Astrocyte of the hippocampus (primary cell): ENCODE data around the gene CNR2.
"Not testable (repeated sequence)": the region's sequence is repeated elsewhere in the genome, so short reads cannot be mapped to it uniquely, and the experiment has no call there.

Source experiments
- DNase-seq: peaks from one replicate; pipeline ENCODE4 v3.0.0; 2011; ENCODE audit warnings: low read depth, low spot score

CNR2 gene

DNA sequence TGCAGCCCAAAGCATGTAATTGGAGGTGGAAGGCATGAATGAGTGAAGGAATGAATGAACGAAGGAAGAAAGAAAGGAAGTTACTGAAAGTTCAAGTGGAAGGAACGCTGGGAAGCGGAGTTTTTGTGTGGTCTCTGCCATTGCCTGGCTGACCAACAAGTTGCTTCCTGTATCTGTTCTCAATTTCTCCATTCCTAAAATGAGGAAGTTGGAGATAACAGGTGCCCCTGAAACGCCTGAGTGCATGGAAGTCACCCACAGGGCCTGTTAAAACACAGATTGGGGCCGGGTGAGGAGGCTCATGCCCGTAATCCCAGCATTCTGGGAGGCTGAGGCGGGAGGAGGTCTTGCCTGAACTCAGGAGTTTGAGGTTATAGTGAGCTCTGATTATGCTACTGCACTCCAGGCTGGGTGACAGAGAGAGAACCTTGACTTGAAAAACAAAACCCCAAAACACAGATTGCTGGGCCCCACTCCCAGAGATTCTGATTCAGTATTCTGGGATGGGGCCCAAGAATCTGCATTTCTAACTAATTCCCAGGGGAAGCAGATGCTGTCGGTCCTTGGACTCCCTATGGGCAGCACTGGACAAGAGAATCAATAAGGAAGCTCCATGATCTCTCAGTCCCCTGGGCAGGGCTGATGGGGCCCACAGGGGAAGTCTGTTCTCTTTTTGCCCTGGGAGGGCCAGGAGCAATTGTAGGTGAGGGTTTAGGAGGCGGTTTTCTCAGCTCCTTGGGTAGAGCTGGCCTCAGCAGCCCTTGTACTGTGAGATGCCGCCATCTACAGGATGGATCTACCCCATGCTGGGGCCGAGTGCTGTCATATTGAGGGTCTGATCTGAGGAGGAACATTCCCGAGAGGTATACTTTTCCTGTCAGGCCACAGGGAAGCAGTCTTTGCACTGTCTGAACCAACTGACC lies 3.3 kb upstream of the CNR2 start:
- DNase-seq: peak; percentile 87

DNA sequence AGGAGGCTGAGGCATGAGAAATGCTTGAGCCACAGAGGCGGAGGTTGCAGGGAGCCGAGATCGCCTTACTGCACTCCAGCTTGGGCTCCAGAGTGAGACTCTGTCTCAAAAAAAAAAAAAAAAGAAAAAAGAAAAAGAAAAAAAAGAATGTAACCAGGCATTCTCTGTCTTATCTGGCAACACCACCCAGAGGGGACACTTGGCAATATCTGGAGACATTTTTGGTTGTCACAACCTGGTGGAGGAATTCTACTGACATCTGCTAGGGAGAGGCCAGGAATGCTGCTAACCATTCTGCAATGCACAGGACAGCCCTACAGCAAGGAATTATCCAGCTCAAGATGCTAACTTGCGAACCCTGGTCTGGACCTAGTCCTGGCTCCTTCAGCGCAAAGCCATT lies 2.3 kb upstream of the CNR2 start:
- no peak for DNase-seq

DNA sequence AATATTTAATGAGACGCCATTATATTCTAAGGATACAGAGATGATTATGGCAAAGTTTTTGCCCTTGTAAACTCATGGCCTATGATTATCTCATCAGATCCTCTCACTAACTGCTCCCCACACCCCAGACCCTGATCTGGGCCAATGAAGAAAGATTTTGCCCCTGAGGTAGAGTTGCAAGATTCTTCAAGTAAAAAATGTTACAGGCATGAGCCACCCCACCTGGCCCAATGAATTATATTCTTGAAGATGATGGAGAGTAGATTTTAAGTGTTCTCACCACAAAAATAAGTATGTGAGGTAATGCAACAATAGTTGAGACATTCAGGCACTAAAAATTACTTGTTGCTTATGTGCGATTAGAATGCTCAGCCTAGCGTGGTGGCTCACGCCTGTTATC lies 1.8 kb upstream of the CNR2 start:
- DNase-seq: no peak

DNA sequence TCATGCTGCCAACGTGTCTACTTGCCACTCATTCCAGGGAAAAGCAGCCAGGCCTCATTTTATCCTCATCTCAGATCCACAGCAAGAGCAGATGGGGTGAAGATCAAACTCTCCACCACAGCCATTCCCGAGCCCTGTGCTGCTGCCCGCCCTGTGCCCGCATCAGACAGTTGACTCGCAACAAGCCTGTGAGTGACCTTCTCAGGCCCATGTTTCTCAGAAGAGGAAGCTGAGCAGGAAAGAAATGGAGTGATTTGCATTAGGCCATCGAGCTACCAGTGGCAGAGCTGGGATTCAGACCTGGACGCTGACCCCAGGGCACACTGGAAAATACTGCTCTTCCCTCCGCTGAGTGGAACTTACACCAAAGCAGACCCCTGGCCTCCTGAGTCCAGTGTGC lies 1.2 kb downstream of the CNR2 start:
- DNase-seq: no peak

DNA sequence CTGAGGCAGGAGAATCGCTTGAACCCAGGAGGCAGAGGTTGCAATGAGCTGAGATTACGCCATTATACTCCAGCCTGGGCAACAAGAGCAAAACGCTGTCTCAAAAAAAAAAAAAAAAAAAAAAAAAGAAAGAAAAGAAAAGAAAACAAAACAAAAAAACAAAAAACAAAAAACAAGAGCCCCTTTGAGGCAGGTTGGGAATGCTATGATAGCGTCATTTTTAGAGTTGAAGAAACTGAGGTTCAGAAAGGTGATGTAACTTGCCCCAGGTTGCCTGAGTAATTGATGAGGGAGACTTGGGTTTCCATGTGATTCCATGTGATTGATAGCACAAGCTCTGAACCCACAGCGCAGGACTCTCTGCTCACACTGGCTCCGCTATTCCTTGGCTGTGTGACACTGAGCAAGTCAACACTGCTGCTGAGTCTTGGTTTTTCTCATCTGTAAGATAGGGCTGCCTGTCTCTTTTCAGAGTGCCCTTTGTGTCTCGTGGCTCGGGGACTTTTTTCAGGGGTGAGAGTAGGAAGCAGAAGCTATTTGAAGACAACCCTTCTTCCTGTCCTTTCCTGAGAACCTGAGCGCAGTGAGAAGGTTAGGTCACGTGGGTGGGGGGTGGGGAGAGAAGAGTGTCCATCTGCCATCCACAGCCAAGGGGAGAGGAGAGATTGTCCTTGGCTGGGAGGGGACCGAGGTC lies 2.5 kb downstream of the CNR2 start:
- no peak for DNase-seq

DNA sequence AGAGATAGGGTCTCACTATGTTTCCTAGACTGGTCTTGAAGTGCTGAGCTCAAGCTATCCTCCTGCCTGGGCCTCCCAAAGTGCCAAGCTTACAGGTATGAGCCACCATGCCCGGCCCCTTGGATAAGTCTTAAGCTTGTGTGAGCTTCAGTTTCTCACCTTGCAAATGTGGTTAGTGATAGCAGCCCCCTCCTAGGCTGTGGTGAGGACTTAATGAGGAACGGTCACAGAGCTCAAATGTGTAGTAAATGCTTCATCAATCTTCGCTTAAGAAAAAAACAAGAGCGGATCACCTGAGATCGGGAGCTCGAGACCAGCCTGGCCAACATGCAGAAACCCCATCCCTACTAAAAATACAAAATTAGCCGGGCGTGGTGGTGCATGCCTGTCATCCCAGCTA lies 3.0 kb downstream of the CNR2 start:
- DNase-seq: no peak

DNA sequence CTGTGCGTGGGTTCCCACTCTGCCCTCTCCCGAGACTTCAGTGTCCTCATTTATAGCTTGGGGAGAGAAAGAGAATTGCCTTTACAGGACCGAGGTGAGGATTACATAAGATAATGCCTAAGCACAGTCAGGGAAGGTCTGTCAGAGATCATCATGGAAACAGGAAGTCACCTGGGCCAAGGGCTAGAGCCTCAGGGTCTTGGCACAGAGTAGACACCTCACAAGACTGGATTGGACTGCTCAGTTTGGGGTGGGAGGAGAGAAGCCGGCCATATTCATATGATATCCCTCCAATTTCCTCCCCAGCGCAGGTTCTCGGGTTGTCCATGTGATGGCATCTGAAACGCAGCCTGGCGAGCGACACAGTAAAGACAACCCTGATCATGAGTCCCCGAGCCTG lies 3.8 kb downstream of the CNR2 start:
- DNase-seq: no peak

DNA sequence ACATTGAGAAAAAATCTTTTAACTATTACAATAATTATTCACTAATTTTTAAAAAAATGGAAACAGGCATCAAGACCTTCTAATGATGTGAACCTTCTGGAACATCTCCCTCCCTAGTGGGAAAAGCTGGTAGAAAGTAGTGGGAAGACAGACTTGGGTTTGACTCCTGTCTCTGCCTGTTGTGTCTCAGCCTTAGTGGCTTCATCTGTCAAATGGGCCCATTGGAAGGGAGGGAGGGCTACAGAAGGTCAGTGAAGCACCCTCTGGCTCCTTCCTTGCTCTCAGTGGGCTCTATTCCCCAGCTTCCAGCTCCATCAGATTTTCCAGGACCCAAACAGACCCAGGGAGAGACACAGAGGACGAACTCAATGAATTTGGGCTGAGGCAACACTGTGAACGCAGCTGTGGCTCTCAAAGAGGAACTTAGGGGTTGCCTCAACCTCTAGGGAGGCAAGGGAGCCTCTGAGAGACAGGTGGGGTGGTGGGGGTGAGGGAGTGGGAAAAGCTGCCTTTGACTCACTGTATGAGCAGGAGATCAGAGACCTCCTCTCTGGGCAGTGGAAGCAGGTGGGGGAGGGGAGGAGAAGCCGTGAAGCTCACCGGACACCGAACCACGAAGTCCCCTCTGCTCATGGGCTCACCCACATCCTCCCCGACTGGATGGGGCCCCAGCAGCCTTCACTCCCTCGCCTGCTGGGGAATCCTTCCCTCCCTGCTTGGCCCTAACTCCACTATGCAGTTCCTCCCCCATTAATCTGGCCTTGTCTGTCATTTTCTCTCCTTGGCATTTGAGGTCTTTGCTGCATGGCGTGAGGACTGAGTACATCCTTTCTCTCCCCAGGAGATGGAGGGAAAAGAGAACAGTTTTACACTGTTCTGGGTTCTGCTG lies 4.5 kb downstream of the CNR2 start:
- DNase-seq: no peak

DNA sequence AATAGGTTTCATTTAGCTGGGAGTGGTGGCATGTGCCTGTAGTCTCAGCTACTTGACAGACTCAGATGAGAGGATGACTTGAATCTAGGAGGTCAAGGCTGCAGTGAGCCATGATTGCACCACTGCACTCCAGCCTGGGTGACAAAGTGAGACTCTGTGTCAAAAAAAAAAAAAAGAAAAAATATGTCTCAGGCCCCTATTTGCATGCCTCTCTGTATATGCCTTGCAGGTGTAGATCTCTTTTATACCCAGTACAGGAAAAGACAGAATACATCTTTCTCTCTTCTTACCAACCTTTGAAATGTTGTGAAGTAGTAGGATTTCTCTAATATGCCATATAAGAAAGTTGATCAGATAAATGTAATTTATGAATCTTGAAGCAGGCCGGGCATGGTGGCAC lies 6.4 kb downstream of the CNR2 start:
- DNase-seq: no peak

DNA sequence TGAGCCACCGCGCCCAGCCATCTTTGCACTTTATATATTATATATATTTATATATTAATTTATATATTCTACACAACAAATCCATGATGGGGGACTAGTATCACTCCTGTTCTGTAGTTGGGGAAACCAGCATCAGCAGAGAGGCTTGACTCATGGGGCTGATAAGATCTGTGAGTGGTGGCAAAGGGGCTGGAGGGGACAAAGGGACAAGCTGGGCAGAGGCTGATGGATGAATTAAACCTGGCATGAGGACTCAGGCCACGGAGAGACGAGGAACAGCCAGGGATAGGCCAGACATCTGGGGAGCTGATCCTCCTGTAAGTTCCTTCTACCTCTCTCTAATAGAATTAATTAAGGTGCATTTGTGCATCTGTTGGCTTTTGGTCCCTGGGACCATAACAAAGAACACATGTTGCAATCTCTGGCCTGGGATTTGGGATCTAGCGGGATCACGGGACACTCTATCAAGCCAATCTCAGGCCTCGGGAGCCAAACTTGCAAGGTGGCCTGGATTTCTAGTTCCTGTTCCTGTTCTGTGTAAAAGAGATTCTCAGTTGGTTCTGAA lies 7.6 kb downstream of the CNR2 start:
- no peak for DNase-seq

DNA sequence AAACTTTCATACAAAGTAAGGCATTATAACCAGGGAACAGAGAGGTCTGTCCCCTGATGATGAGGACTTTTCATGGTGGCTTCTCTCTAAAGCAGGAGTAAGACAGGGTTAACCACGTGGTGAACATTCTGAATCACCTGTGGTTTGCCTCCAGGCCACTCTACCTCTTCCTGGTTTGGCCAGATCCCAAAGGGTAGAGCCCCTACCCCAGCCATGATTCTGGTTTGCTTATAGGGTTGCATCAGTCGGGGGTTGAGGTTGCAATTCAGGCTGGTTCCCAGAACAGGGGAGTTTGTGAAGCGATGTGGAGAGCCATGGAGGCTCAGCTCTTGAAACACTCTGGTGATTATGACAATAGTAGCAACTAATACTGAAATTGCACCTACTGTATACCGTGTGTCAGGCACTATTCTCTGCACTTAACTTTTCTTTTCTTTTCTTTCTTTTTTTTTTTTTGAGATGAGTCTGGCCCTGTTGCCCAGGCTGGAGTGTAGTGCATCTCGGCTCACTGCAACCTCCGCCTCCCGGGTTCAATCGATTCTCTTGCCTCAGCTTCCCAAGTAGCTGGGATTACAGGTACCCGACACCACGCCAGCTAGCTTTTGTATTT lies 8.3 kb downstream of the CNR2 start:
- DNase-seq: no peak

DNA sequence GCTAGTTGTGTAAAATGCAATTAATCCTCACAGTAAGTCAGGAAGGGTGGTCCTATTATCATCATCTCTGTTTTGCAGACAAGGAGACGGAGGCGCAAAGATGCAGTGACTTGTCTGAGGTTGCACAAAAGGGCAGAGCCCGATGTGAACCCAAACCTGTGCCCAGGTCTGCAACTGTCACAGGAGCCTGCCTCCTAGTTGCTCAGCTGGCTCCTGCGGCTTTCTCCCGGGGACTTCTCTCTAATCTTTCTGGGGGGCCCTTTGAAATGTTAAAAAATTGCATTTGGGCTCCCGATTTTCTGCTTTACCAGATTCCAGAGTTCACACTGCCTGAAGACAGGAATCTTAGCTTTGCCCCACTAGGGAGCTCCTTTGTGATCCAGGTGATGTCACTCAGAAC lies 9.4 kb downstream of the CNR2 start:
- DNase-seq: no peak

DNA sequence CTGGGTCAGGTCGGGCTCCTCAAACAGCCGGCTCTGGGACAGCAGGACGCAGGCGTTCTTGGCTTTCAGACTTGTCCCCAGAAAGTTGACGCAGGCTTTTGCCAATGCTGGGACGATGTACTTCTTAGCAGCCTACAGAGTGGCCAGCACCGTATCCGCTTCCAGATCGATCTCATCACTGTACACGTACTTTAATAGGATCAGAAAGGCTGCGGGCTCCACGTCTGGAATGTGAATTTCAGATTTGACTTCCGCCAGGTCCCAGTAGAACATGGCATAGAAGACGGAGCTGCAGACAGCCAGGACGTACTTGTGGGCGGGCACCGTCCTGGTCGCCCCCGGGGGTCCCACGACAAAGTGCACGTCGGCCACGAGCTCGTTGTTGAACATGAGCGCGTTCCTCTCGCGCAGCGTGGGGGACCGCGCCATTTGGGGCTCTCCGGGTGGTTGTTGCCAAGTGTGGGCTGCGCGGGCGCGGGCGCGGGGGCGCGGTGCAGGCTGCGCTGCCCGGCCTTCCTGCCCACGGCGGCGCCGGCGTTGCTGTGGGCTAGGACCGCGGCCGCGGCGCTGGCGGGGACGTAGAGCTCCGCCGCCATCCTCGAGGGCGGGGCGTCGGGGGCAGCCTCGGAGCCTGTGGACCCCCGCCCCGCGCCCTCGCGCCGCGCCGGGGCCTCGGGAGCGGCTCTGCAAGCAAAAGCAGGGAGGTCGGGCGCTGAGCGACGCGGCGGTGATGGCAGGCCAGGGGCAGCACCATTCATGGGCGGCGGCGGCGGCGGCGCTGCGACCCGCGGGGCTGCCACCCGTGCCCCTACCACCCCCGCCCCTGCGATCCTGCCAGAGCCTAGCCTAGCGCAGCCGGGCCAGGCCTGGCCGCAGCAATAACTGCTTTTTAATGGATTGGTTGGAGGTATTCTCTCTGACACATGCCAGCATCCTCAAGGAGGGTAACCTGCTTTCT lies 10.6 kb downstream of the CNR2 start:
- peak; percentile 46 for DNase-seq

DNA sequence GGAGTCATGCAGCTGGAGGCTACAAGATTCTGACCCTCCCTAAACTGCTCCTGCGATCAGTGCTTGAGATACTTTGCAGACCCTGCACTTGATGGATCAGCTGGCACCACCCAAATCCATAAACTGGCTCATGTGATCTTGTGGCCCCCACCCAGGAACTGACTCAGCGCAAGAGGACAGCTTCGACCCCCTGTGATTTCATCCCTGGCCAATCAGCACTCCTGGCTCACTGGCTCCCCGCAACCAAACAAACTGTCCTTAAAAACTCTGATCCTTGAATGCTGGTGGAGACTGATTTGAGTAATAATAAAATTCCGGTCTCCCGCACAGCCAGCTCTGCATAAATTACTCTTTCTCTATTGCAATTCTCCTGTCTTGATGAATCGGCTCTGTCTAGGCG lies 13.1 kb downstream of the CNR2 start:
- not testable (repeated sequence) for DNase-seq

DNA sequence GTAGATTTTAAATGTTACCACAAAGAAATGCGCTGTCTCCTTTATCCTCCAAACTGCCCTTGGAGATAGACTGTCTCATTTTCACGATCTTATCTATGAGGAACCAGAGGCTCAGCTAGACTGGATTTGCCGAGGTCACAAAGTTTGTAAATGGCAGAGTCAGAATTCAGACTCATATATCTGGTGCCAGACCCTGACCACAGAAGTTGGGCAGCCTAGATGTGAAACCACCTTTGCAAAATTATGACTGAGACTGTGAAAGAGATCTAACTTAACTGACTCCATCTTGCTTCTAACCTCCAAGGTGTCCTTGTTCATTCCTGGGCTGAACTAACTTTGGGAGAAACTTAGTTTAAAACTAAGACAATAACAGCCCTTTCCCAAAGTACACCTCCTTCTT lies 14.1 kb downstream of the CNR2 start:
- DNase-seq: no peak

DNA sequence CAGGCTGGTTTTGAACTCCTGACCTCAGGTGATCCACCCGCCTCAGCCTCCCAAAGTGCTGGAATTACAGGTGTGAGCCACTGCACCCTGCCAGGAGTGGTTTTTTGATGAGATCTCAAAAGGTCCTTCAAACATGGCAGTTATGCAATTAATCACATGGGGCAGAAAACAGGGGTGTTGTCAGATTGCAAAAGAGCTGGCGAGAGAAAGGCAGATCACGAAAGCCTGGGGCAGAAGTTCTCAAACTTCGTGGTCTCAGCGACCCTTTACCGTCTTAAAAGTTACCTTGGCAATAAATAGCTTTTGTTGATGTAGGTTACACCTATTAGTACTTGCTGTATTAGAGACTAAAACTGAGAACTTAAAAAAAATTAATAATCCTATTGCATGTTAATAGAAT lies 16.1 kb downstream of the CNR2 start:
- DNase-seq: no peak

DNA sequence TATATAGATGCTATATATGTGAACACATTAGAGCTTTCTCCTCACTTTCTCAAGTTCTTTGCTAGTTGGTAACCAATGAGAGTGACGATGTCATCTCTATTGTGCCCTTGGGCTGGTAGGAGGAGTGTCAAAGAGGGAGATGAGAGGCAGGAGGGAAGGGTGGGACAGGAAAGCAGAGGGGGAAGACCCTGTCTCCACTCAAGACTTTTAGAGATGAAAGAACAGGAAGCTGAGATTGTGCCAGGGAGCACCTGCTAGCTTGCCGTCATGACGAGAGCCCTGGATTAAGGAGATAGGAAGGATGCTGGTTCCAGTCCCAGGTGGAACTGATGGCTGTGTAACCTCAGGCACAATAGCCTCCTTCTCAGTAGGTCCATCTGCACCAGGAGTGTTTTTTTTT lies 16.7 kb downstream of the CNR2 start:
- no peak for DNase-seq

DNA sequence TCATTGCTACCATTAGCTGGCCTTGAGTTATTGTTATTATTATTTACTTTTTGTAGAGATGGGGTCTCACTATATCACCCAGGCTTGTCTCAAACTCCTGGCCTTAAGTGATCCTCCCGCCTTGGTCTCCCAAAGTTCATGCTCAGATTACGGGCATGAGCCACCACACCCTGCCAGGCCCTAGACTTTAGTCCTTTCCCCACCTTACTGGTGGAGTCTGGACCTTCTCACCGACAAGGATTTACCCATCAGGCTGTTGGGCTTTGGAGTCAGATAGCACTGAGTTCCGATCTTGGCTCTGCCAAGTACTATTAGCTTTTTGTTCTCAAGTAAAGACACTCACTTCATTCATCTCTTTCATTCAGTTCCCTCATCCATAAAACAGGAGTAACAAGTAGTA lies 17.2 kb downstream of the CNR2 start:
- no peak for DNase-seq

DNA sequence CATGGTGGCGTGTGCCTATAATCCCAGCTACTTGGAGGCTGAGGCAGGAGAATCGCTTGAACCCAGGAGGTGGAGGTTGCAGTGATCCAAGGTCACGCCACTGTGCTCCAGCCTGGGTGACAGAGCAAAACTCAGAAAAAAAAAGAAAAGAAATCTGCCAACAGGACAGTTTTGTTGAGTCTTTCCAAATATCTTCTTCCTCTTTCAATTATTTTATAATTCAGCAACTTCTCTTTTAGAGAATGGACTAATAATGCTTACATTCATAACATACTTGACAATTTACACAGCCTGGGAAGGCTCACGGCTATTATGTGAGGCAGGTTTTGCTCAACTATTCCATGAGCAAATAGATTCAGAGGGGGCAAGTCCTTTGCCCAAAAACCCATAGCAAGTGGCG lies 18.1 kb downstream of the CNR2 start:
- no peak for DNase-seq

DNA sequence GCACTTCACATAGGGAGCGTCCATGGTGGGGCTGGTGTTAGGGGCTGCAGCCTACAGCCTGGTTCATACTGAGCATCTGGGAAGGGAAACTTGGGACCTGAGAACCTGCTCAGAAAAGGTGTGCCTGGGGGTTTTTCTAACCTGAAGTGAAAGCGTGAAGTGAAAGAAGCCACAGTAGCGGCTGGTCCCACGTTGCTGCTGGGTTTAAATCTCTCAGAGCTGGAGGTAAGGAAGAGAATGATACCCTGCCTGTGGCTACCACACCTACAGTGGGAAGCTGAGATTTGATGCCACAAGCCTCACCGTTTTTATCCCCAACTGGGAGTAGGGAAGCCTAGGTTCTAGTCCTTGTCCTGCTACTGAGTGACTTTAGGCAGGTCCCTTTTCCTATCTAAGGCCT lies 24.1 kb downstream of the CNR2 start:
- no peak for DNase-seq
